ENCODE data around the gene TMEM259.

DNA sequence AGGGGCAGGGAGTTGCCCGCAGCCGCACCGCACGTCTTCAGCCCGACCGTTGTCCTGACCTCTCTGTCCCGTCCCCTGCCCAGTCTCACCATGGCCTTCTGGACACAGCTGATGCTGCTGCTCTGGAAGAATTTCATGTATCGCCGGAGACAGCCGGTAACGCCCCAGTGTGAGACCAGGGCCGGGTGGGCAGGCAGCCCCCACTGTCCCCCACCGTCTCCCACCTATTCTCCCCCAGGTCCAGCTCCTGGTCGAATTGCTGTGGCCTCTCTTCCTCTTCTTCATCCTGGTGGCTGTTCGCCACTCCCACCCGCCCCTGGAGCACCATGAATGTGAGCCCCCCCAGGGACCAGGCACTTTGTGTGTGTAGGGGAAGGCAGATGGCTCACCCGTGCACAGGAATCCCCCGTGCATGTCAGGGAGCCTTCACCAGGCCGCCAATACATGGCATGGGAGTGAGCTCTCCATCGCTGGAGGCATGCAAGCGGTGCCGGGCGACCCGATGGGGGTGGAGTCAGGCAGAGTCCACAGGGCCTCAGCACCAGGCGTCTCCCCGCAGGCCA is 20.4 kb upstream of the TMEM259 start:
- TF ChIP-seq CTCF (IDR thresholded peaks at IDR 0.05; ENCODE audit: control extremely low read depth in 1 of 3, insufficient read depth in 1 of 3, low read depth in 1 of 3, low read length in 3 of 3), result no peak
- no peak for TF ChIP-seq KDM1A (IDR thresholded peaks at IDR 0.05; ENCODE audit: borderline replicate concordance, low read length)
- TF ChIP-seq TCF12 (IDR thresholded peaks at IDR 0.05; ENCODE audit: low read depth, low read length), result no peak
- no peak for TF ChIP-seq ZNF274 (IDR thresholded peaks at IDR 0.05; ENCODE audit: borderline replicate concordance, extremely low read depth, low read length)
- TF ChIP-seq RFX5 (IDR thresholded peaks at IDR 0.05; ENCODE audit: borderline replicate concordance, low read depth, low read length), result no peak
- TF ChIP-seq, protein P1, sequence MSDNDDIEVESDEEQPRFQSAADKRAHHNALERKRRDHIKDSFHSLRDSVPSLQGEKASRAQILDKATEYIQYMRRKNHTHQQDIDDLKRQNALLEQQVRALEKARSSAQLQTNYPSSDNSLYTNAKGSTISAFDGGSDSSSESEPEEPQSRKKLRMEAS (IDR thresholded peaks at IDR 0.05), result no peak
- TF ChIP-seq POLR2A (IDR thresholded peaks at IDR 0.05; ENCODE audit: control extremely low read depth in 1 of 2, low read depth in 2 of 2, low read length in 2 of 2), result no peak
- TF ChIP-seq EP300 (IDR thresholded peaks at IDR 0.05; ENCODE audit: borderline replicate concordance in 1 of 2, low read depth in 2 of 2, low read length in 2 of 2), result no peak

Data from H1 (cell line).